Measurements from ENCODE around the gene DEGS1. TPM values are rescaled to one million over a fixed set of nuclear protein-coding genes. Genes with fewer than 3 reads are reported as not detected.

Gene DEGS1
- total and polyA plus RNA-seq, 2 experiments from 2014 or later = 88.7 to 107 TPM

DNA sequence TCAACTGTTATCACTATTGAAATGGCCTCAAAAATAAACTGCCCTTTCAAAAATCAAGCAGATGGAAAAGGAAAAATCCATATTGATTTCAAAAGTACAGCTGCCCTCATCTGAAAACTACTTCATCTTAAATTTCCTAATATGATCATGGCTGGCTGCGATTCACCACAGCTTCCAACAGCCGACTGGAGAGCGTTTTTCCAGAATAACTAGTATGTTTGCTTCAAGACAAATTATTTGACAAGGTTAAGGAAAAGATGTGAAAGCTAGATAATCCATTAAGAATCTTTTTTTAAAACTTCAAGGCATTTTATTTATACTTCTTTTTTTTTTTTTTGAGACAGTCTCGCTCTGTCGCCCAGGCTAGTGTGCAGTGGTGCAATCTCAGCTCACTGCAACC lies 4.1 kb upstream of the DEGS1 start:
- no peak overlapping the region for H2AFZ ChIP-seq
- H3K79me2 ChIP-seq = peaks cover 3% of the 10 kb centered on the region
- TF ChIP-seq EZH2 (IDR thresholded peaks at IDR 0.05; ENCODE audit: borderline replicate concordance) = no peak
- TF ChIP-seq EZH2phosphoT487 (IDR thresholded peaks at IDR 0.05; ENCODE audit: low read depth, severe bottlenecking, unreplicated experiment) = no peak
- TF ChIP-seq, protein P1, sequence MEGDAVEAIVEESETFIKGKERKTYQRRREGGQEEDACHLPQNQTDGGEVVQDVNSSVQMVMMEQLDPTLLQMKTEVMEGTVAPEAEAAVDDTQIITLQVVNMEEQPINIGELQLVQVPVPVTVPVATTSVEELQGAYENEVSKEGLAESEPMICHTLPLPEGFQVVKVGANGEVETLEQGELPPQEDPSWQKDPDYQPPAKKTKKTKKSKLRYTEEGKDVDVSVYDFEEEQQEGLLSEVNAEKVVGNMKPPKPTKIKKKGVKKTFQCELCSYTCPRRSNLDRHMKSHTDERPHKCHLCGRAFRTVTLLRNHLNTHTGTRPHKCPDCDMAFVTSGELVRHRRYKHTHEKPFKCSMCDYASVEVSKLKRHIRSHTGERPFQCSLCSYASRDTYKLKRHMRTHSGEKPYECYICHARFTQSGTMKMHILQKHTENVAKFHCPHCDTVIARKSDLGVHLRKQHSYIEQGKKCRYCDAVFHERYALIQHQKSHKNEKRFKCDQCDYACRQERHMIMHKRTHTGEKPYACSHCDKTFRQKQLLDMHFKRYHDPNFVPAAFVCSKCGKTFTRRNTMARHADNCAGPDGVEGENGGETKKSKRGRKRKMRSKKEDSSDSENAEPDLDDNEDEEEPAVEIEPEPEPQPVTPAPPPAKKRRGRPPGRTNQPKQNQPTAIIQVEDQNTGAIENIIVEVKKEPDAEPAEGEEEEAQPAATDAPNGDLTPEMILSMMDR (IDR thresholded peaks at IDR 0.05; ENCODE audit: poor library complexity) = no peak
- H3K4me1 ChIP-seq (ENCODE audit: insufficient read depth) = peaks cover 6% of the 10 kb centered on the region
- no peak for DNase-seq (ENCODE audit: low spot score)
- no peak overlapping the region for H3K27ac ChIP-seq
- no peak overlapping the region for H3K4me3 ChIP-seq
- H3K9me2 ChIP-seq (replicated peaks; ENCODE audit: insufficient read depth) = no peaks in the 10 kb centered on the region
- H3K9me3 ChIP-seq (ENCODE audit: low read depth) = no peaks in the 10 kb centered on the region
- WGBS (ENCODE audit: low lambda C conversion rate, missing lambda C conversion rate) = 93% methylated on average over 5 of the region's 5 CpGs
- no peaks in the 10 kb centered on the region for H4K20me1 ChIP-seq (ENCODE audit: insufficient read depth, poor library complexity, severe bottlenecking)
- no peak overlapping the region for H3K4me2 ChIP-seq
- no peaks in the 10 kb centered on the region for H3K27me3 ChIP-seq
- H3K36me3 ChIP-seq (replicated peaks; ENCODE audit: insufficient read depth, low read depth) = no peaks in the 10 kb centered on the region

DNA sequence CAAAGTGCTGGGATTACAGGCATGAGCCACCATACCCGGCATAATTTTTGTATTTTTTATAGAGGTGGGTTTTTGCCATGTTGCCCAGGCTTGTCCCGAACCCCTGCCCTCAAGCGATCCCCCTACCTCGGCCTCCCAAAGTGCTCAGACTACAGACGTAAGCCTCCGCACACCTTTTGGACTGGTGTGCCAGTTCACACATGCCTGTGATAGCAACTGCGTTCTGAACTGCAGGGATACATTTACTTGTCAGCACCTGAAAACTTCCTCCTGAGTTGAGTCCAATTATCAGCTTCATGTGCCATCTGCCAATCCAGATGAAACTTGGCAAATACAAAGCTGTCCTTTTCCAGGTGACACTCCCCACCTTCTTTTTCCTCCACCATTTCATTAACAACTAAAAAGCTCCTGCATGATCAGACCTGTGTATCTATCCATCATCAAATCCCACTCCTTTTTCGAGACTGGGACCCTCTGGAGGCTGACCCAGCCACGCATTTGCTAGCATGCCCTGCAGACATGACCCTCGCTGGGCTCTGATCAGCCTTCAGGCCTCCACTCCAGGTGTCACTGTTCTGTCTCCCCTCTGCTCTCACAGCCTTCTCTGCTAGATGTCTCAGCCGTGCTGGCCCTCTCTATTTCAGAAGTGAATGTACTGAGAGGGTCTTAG lies 2.1 kb upstream of the DEGS1 start:
- Histone ChIP-seq H4K20me1 (ENCODE audit: insufficient read depth, poor library complexity, severe bottlenecking) (no peaks in the 10 kb centered on the region), H3K4me1 (ENCODE audit: insufficient read depth) (no peaks in the 10 kb centered on the region), H2AFZ (no peak overlapping the region), H3K79me2 (peaks cover 23% of the 10 kb centered on the region), H3K9me2 (replicated peaks; ENCODE audit: insufficient read depth) (no peaks in the 10 kb centered on the region), H3K27me3 (no peaks in the 10 kb centered on the region), H3K27ac (no peak overlapping the region), H3K9me3 (ENCODE audit: low read depth) (no peaks in the 10 kb centered on the region), H3K36me3 (replicated peaks; ENCODE audit: insufficient read depth, low read depth) (no peaks in the 10 kb centered on the region), H3K4me2 (no peak overlapping the region), H3K4me3 (no peak overlapping the region)
- WGBS (ENCODE audit: low lambda C conversion rate, missing lambda C conversion rate) = 92% methylated on average over 11 of the region's 11 CpGs
- no peak for DNase-seq (ENCODE audit: low spot score)
- TF ChIP-seq EZH2 (IDR thresholded peaks at IDR 0.05; ENCODE audit: borderline replicate concordance) (no peak), EZH2phosphoT487 (IDR thresholded peaks at IDR 0.05; ENCODE audit: low read depth, severe bottlenecking, unreplicated experiment) (no peak)
- TF ChIP-seq, protein P1 (IDR thresholded peaks at IDR 0.05; ENCODE audit: poor library complexity) = no peak

DNA sequence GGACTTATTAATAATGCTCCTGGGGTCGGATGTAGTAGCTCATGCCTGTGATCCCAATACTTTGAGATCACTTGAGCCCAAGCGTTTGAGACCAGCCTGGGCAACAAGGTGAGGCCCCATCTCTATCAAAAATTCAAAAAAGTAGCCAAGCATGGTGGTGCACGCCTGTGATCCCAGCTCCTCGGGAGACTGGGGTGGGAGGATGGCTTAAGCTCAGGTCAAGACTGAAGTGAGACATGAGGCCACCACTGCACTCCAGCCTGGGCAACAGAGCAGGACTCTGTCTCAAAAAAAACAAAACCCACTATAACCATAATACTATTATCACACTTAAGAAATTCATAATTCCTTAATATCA lies 1.6 kb upstream of the DEGS1 start:
- no peak for DNase-seq (ENCODE audit: low spot score)
- Histone ChIP-seq H3K4me3 (no peak overlapping the region), H3K4me2 (no peak overlapping the region), H3K36me3 (replicated peaks; ENCODE audit: insufficient read depth, low read depth) (no peaks in the 10 kb centered on the region), H3K27me3 (no peaks in the 10 kb centered on the region), H3K27ac (no peak overlapping the region), H3K4me1 (ENCODE audit: insufficient read depth) (no peaks in the 10 kb centered on the region), H3K9me3 (ENCODE audit: low read depth) (no peaks in the 10 kb centered on the region), H4K20me1 (ENCODE audit: insufficient read depth, poor library complexity, severe bottlenecking) (no peaks in the 10 kb centered on the region), H2AFZ (no peak overlapping the region), H3K9me2 (replicated peaks; ENCODE audit: insufficient read depth) (no peaks in the 10 kb centered on the region), H3K79me2 (peaks cover 29% of the 10 kb centered on the region)
- TF ChIP-seq EZH2phosphoT487 (IDR thresholded peaks at IDR 0.05; ENCODE audit: low read depth, severe bottlenecking, unreplicated experiment) = no peak
- TF ChIP-seq, protein P1 (IDR thresholded peaks at IDR 0.05; ENCODE audit: poor library complexity) = no peak
- TF ChIP-seq EZH2 (IDR thresholded peaks at IDR 0.05; ENCODE audit: borderline replicate concordance) = no peak
- WGBS (ENCODE audit: low lambda C conversion rate, missing lambda C conversion rate) = 97% methylated on average over 4 of the region's 4 CpGs

Measured in hepatocyte (in vitro differentiated cells).